ENCODE data around the gene GOLGA5.
A peak's percentile ranks its signal among the peaks of the same experiment; 100 is the strongest.

Gene GOLGA5

GRCh38 chr14:92874962-92875661 is 81.0 kb downstream of the GOLGA5 start:
- Histone ChIP-seq H3K27me3 (ENCODE audit: insufficient read depth, low read depth, severe bottlenecking) (no peaks in the 10 kb centered on the region), H3K27ac (no peak overlapping the region), H3K4me3 (ENCODE audit: low read depth, low read length) (no peak overlapping the region), H3K9me3 (ENCODE audit: severe bottlenecking) (no peaks in the 10 kb centered on the region), H3K36me3 (no peaks in the 10 kb centered on the region)
- DNase-seq = no peak
- TF ChIP-seq CTCF (IDR thresholded peaks at IDR 0.05; ENCODE audit: low read depth, low read length) = no peak

- TF ChIP-seq CTCF (IDR thresholded peaks at IDR 0.05; ENCODE audit: low read depth, low read length) = no peak
- H3K36me3 ChIP-seq = no peaks in the 10 kb centered on the region
- H3K27ac ChIP-seq = peak overlapping the region; percentile 63
- DNase-seq = peak; percentile 73
- H3K9me3 ChIP-seq (ENCODE audit: severe bottlenecking) = no peaks in the 10 kb centered on the region
- no peaks in the 10 kb centered on the region for H3K27me3 ChIP-seq (ENCODE audit: insufficient read depth, low read depth, severe bottlenecking)
- H3K4me3 ChIP-seq (ENCODE audit: low read depth, low read length) = peak overlapping the region; percentile 27
These were observed 83.8 kb downstream of the GOLGA5 start for GRCh38 chr14:92877757-92878431.

GRCh38 chr14:92880351-92880750 is 86.2 kb downstream of the GOLGA5 start:
- no peaks in the 10 kb centered on the region for H3K36me3 ChIP-seq
- no peak for DNase-seq
- TF ChIP-seq CTCF (IDR thresholded peaks at IDR 0.05; ENCODE audit: low read depth, low read length) = no peak
- no peaks in the 10 kb centered on the region for H3K9me3 ChIP-seq (ENCODE audit: severe bottlenecking)
- H3K27me3 ChIP-seq (ENCODE audit: insufficient read depth, low read depth, severe bottlenecking) = no peaks in the 10 kb centered on the region
- H3K27ac ChIP-seq = no peak overlapping the region; the same call in 1 of the 2 replicates
- H3K4me3 ChIP-seq (ENCODE audit: low read depth, low read length) = no peak overlapping the region

- H3K27me3 ChIP-seq (ENCODE audit: insufficient read depth, low read depth, severe bottlenecking) = no peaks in the 10 kb centered on the region
- peak; percentile 46; the same call in 1 of the 2 replicates for TF ChIP-seq CTCF (IDR thresholded peaks at IDR 0.05; ENCODE audit: low read depth, low read length)
- no peaks in the 10 kb centered on the region for H3K36me3 ChIP-seq
- H3K9me3 ChIP-seq (ENCODE audit: severe bottlenecking) = no peaks in the 10 kb centered on the region
- DNase-seq = peak; percentile 63
- H3K27ac ChIP-seq = peak overlapping the region; percentile 7; the same call in 1 of the 2 replicates
- no peak overlapping the region for H3K4me3 ChIP-seq (ENCODE audit: low read depth, low read length)
These were observed 86.7 kb downstream of the GOLGA5 start for GRCh38 chr14:92880851-92881250.

GRCh38 chr14:92883066-92883465 is 89.0 kb downstream of the GOLGA5 start:
- Histone ChIP-seq H3K9me3 (ENCODE audit: severe bottlenecking) (no peaks in the 10 kb centered on the region), H3K4me3 (ENCODE audit: low read depth, low read length) (no peak overlapping the region), H3K27me3 (ENCODE audit: insufficient read depth, low read depth, severe bottlenecking) (no peaks in the 10 kb centered on the region), H3K27ac (no peak overlapping the region), H3K36me3 (no peaks in the 10 kb centered on the region)
- TF ChIP-seq CTCF (IDR thresholded peaks at IDR 0.05; ENCODE audit: low read depth, low read length) = no peak
- DNase-seq = no peak

Data from WERI-Rb-1 (cell line).